Measurements from ENCODE around the gene PSG3. TPM values are rescaled to one million over a fixed set of nuclear protein-coding genes. Genes with fewer than 3 reads are reported as not detected.
"Not testable (repeated sequence)": the region's sequence is repeated elsewhere in the genome, so short reads cannot be mapped to it uniquely, and the experiment has no call there.

The PSG3 gene
- total RNA-seq, 1 donor from 2014 or later: not detected

GRCh38 chr19:42764836-42765235, 24.6 kb upstream of the PSG3 start:
- Mint-ChIP-seq H3K4me1 (ENCODE audit: low read depth) (no peaks in the 10 kb centered on the region), H3K4me3 (ENCODE audit: unreplicated experiment) (no peak overlapping the region), H3K36me3 (ENCODE audit: low read depth) (no peaks in the 10 kb centered on the region), H3K27me3 (ENCODE audit: low read depth) (no peaks in the 10 kb centered on the region), H3K9me3 (ENCODE audit: low read depth) (peaks cover 45% of the 10 kb centered on the region), H3K27ac (ENCODE audit: unreplicated experiment) (peak overlapping the region; percentile 27)
- no peak for DNase-seq (ENCODE audit: low spot score)
- TF ChIP-seq CTCF (IDR thresholded peaks at IDR 0.05): no peak

- H3K4me1 Mint-ChIP-seq (ENCODE audit: low read depth): no peaks in the 10 kb centered on the region
- H3K36me3 Mint-ChIP-seq (ENCODE audit: low read depth): no peaks in the 10 kb centered on the region
- no peaks in the 10 kb centered on the region for H3K27me3 Mint-ChIP-seq (ENCODE audit: low read depth)
- DNase-seq (ENCODE audit: low spot score): no peak
- no peak for TF ChIP-seq CTCF (IDR thresholded peaks at IDR 0.05)
- peaks cover 41% of the 10 kb centered on the region for H3K9me3 Mint-ChIP-seq (ENCODE audit: low read depth)
- no peak overlapping the region for H3K27ac Mint-ChIP-seq (ENCODE audit: unreplicated experiment)
- H3K4me3 Mint-ChIP-seq (ENCODE audit: unreplicated experiment): no peak overlapping the region
Measured at GRCh38 chr19:42762789-42763188, 22.5 kb upstream of the PSG3 start.

GRCh38 chr19:42761924-42762295, 21.6 kb upstream of the PSG3 start:
- H3K4me3 Mint-ChIP-seq (ENCODE audit: unreplicated experiment); H3K4me1 Mint-ChIP-seq (ENCODE audit: low read depth); H3K27me3 Mint-ChIP-seq (ENCODE audit: low read depth); H3K36me3 Mint-ChIP-seq (ENCODE audit: low read depth); H3K27ac Mint-ChIP-seq (ENCODE audit: unreplicated experiment); DNase-seq (ENCODE audit: low spot score): not testable (repeated sequence)
- H3K9me3 Mint-ChIP-seq (ENCODE audit: low read depth): peaks cover 39% of the 10 kb centered on the region

GRCh38 chr19:42760954-42761923, 21.0 kb upstream of the PSG3 start:
- not testable (repeated sequence) for DNase-seq (ENCODE audit: low spot score); H3K4me3 Mint-ChIP-seq (ENCODE audit: unreplicated experiment); H3K36me3 Mint-ChIP-seq (ENCODE audit: low read depth); H3K27me3 Mint-ChIP-seq (ENCODE audit: low read depth); H3K4me1 Mint-ChIP-seq (ENCODE audit: low read depth); H3K27ac Mint-ChIP-seq (ENCODE audit: unreplicated experiment)
- peaks cover 34% of the 10 kb centered on the region for H3K9me3 Mint-ChIP-seq (ENCODE audit: low read depth)

- not testable (repeated sequence) for H3K27ac Mint-ChIP-seq (ENCODE audit: unreplicated experiment); H3K4me3 Mint-ChIP-seq (ENCODE audit: unreplicated experiment); H3K4me1 Mint-ChIP-seq (ENCODE audit: low read depth); DNase-seq (ENCODE audit: low spot score); H3K36me3 Mint-ChIP-seq (ENCODE audit: low read depth); H3K27me3 Mint-ChIP-seq (ENCODE audit: low read depth)
- peaks cover 22% of the 10 kb centered on the region for H3K9me3 Mint-ChIP-seq (ENCODE audit: low read depth)
Measured at GRCh38 chr19:42758667-42759066, 18.4 kb upstream of the PSG3 start.

GRCh38 chr19:42752246-42752645, 12.0 kb upstream of the PSG3 start:
- not testable (repeated sequence) for H3K4me3 Mint-ChIP-seq (ENCODE audit: unreplicated experiment); H3K4me1 Mint-ChIP-seq (ENCODE audit: low read depth); H3K27me3 Mint-ChIP-seq (ENCODE audit: low read depth); DNase-seq (ENCODE audit: low spot score); H3K27ac Mint-ChIP-seq (ENCODE audit: unreplicated experiment); H3K36me3 Mint-ChIP-seq (ENCODE audit: low read depth)
- peaks cover 30% of the 10 kb centered on the region for H3K9me3 Mint-ChIP-seq (ENCODE audit: low read depth)

GRCh38 chr19:42741726-42742607, 1.7 kb upstream of the PSG3 start:
- not testable (repeated sequence) for H3K36me3 Mint-ChIP-seq (ENCODE audit: low read depth); DNase-seq (ENCODE audit: low spot score); H3K4me1 Mint-ChIP-seq (ENCODE audit: low read depth); H3K27ac Mint-ChIP-seq (ENCODE audit: unreplicated experiment); H3K4me3 Mint-ChIP-seq (ENCODE audit: unreplicated experiment); H3K27me3 Mint-ChIP-seq (ENCODE audit: low read depth)
- peaks cover 31% of the 10 kb centered on the region for H3K9me3 Mint-ChIP-seq (ENCODE audit: low read depth)

GRCh38 chr19:42737581-42738011, 2.7 kb downstream of the PSG3 start:
- not testable (repeated sequence) for H3K27me3 Mint-ChIP-seq (ENCODE audit: low read depth); H3K36me3 Mint-ChIP-seq (ENCODE audit: low read depth); DNase-seq (ENCODE audit: low spot score); H3K4me3 Mint-ChIP-seq (ENCODE audit: unreplicated experiment); H3K4me1 Mint-ChIP-seq (ENCODE audit: low read depth); H3K27ac Mint-ChIP-seq (ENCODE audit: unreplicated experiment)
- peaks cover 37% of the 10 kb centered on the region for H3K9me3 Mint-ChIP-seq (ENCODE audit: low read depth)

- H3K4me1 Mint-ChIP-seq (ENCODE audit: low read depth); H3K27me3 Mint-ChIP-seq (ENCODE audit: low read depth); H3K4me3 Mint-ChIP-seq (ENCODE audit: unreplicated experiment); H3K27ac Mint-ChIP-seq (ENCODE audit: unreplicated experiment); DNase-seq (ENCODE audit: low spot score); H3K36me3 Mint-ChIP-seq (ENCODE audit: low read depth): not testable (repeated sequence)
- H3K9me3 Mint-ChIP-seq (ENCODE audit: low read depth): peaks cover 21% of the 10 kb centered on the region
Measured at GRCh38 chr19:42728341-42728740, 11.9 kb downstream of the PSG3 start.

- peaks cover 48% of the 10 kb centered on the region for H3K9me3 Mint-ChIP-seq (ENCODE audit: low read depth)
- H3K36me3 Mint-ChIP-seq (ENCODE audit: low read depth); DNase-seq (ENCODE audit: low spot score); H3K27ac Mint-ChIP-seq (ENCODE audit: unreplicated experiment); H3K4me3 Mint-ChIP-seq (ENCODE audit: unreplicated experiment); H3K4me1 Mint-ChIP-seq (ENCODE audit: low read depth); H3K27me3 Mint-ChIP-seq (ENCODE audit: low read depth): not testable (repeated sequence)
Measured at GRCh38 chr19:42714000-42714399, 26.3 kb downstream of the PSG3 start.
